ENCODE results near the gene SND1. TPM values are rescaled to one million over a fixed set of nuclear protein-coding genes. Genes with fewer than 3 reads are reported as not detected.

Gene SND1
- total and polyA plus RNA-seq, 7 donors: 29.2 to 72.8 (median 48.2) TPM

DNA sequence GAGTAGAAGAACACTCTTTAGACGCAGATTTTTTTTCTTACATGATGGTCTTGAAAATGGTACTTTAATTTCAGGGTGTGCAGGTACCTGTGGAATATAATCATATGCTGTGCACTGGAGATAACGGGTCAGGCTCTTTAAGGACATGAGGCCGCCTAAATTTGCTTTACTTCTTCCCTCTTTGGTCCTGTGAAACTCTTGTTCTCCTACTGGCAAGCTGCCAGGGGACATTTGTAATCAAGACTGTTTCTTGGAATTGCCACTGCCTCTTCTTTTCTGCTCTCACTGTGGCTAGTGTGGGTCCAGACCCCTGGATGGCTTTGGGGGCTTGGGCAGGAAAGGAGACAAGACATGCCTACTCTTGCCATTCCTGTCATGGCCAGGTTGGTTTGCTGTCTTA is 146.0 kb downstream of the SND1 start:
- Histone ChIP-seq H3K36me3 (ENCODE audit: insufficient read depth in 1 of 2, low read depth in 1 of 2) (no peaks in the 10 kb centered on the region), H3K9me3 (no peaks in the 10 kb centered on the region), H3K27ac (no peak overlapping the region), H3K4me3 (no peak overlapping the region), H3K27me3 (ENCODE audit: insufficient read depth in 3 of 3, low read length in 2 of 3) (no peaks in the 10 kb centered on the region), H3K4me1 (peaks cover 39% of the 10 kb centered on the region)
- intact Hi-C loops (cut with DNase I): no loop called here
- DNase-seq (no peak), ATAC-seq (peak in 1 of 4 donors; percentile 43)
- 66 to 85% (median 73%) methylated on average over 3 of the region's 3 CpGs for WGBS, 3 donors
- TF ChIP-seq, protein P1, sequence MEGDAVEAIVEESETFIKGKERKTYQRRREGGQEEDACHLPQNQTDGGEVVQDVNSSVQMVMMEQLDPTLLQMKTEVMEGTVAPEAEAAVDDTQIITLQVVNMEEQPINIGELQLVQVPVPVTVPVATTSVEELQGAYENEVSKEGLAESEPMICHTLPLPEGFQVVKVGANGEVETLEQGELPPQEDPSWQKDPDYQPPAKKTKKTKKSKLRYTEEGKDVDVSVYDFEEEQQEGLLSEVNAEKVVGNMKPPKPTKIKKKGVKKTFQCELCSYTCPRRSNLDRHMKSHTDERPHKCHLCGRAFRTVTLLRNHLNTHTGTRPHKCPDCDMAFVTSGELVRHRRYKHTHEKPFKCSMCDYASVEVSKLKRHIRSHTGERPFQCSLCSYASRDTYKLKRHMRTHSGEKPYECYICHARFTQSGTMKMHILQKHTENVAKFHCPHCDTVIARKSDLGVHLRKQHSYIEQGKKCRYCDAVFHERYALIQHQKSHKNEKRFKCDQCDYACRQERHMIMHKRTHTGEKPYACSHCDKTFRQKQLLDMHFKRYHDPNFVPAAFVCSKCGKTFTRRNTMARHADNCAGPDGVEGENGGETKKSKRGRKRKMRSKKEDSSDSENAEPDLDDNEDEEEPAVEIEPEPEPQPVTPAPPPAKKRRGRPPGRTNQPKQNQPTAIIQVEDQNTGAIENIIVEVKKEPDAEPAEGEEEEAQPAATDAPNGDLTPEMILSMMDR (IDR thresholded peaks at IDR 0.05): no peak

DNA sequence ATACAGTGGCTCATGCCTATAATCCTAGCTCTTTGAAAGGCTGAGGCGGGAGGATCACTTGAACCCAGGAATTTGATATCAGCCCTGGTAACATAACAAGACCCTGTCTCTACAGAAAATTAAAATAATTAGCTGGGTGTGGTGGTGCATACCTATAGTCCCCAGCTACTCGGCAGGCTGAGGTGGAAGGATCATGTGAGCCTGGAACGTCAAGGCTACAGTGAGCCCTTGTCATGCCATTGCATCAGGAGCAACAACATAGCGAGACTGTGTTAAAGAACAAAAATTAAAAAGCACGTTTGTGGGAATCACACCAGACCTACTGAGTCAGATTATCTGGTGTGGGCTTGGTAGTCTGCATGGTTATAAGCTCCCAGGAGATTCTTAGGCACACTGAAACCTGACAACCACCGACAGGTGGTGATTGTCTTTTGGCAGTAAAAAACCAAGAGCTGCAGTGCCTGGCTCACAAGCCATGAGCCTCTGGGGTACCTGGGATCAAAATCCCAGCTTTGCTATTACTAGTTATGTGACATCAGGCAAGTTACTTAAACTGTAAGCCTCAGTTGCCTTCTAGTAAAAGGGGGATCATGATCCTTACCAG is 146.9 kb downstream of the SND1 start:
- peaks cover 39% of the 10 kb centered on the region for H3K4me1 ChIP-seq
- DNase-seq: no peak
- TF ChIP-seq, protein P1 (IDR thresholded peaks at IDR 0.05): no peak
- H3K9me3 ChIP-seq: no peaks in the 10 kb centered on the region
- ATAC-seq: peak in 3 of 4 donors; percentile 51 to 58 (median 54)
- H3K27me3 ChIP-seq (ENCODE audit: insufficient read depth in 3 of 3, low read length in 2 of 3): no peaks in the 10 kb centered on the region
- H3K27ac ChIP-seq: no peak overlapping the region
- intact Hi-C loops (cut with DNase I): no loop called here
- WGBS, 3 donors: 50 to 70% (median 57%) methylated on average over 6 of the region's 6 CpGs
- no peak overlapping the region for H3K4me3 ChIP-seq
- H3K36me3 ChIP-seq (ENCODE audit: insufficient read depth in 1 of 2, low read depth in 1 of 2): no peaks in the 10 kb centered on the region

DNA sequence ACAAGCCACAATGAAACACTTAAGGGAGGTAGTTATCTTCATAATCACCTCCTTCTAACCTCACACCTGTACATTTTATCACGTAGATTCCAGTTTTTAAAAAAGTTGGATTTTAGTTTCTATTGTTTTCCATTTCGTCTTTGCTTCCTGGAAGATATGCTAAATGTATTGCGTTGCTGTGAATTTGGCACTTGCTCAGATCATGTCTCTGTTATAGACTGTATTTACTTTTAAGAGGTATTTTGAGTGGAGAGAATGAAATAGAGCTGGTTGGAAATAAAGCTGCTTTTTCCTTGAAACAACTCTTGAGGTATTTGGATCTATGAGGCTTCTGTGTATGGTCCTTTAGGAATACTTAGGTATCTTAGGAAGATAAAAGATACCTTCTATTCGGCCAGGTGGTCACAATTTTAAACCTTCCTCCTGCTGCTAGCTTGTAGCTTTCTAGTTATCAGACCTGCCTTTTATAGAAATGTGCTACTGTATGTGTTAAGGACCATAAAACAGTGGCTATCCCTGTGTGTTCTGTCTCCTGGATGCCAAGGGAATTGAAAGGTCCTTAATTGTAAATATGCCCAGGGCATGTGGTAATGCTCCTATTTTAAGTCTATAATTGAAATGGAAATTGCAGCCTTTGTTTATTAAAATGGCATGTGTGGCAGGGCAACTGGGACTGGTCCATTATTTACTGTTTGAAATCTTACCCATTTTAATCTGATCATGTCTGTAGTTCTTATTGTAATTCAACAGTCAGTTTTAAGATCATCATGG is 147.7 kb downstream of the SND1 start:
- 66 to 74% (median 69%) methylated on average over 4 of the region's 4 CpGs for WGBS, 3 donors
- H3K27ac ChIP-seq: no peak overlapping the region
- no peaks in the 10 kb centered on the region for H3K9me3 ChIP-seq
- TF ChIP-seq, protein P1 (IDR thresholded peaks at IDR 0.05): no peak
- H3K4me3 ChIP-seq: no peak overlapping the region
- no peaks in the 10 kb centered on the region for H3K36me3 ChIP-seq (ENCODE audit: insufficient read depth in 1 of 2, low read depth in 1 of 2)
- intact Hi-C loops (cut with DNase I): no loop called here
- no peak for ATAC-seq
- H3K27me3 ChIP-seq (ENCODE audit: insufficient read depth in 3 of 3, low read length in 2 of 3): no peaks in the 10 kb centered on the region
- DNase-seq: no peak
- peaks cover 33% of the 10 kb centered on the region for H3K4me1 ChIP-seq

DNA sequence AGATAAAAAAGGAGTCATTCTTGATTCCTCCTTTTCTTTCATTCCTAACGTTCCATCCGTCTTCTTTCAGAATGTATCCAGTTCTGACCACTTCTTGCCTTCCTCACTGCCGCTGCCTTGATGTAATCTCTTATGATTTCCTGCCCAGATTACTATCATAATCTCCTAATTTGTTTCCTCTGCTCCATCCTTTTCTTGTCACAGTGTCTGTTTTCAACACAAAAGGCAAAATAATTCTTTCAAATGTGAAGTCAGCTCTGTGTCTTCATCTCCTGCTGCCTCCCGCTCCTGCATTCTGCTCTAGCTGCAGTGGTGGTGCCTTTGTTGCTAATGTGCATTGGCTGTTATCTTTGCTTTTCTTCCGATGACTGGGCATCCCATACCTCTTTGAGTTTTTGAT is 150.9 kb downstream of the SND1 start:
- Histone ChIP-seq H3K4me1 (peaks cover 30% of the 10 kb centered on the region), H3K4me3 (no peak overlapping the region), H3K36me3 (ENCODE audit: insufficient read depth in 1 of 2, low read depth in 1 of 2) (peaks cover 0 to 6% of the 10 kb centered on the region in 2 donors), H3K27me3 (ENCODE audit: insufficient read depth in 3 of 3, low read length in 2 of 3) (no peaks in the 10 kb centered on the region), H3K27ac (no peak overlapping the region), H3K9me3 (no peaks in the 10 kb centered on the region)
- TF ChIP-seq, protein P1 (IDR thresholded peaks at IDR 0.05): no peak
- DNase-seq (no peak), ATAC-seq (no peak)
- 92 to 93% (median 92%) methylated on average over 5 of the region's 5 CpGs for WGBS, 3 donors
- intact Hi-C loops (cut with DNase I): no loop called here
